Activated naive CD4-positive, alpha-beta T cell treated with anti-CD3 and anti-CD28 coated beads, Interleukin-2, amount 50 U/mL, for 24 hours (primary cell): ENCODE data around the gene ACVR2B.

ENCODE experiments used
- H3K27ac Mint-ChIP-seq: one replicate; pipeline ENCODE4 v1.8.0; 2021; ENCODE audit warnings: mild to moderate bottlenecking, mixed read lengths
- H3K27me3 Mint-ChIP-seq: one replicate; pipeline ENCODE4 v1.8.0; 2021; ENCODE audit warnings: mixed read lengths
- H3K36me3 Mint-ChIP-seq: one replicate; pipeline ENCODE4 v1.8.0; 2021; ENCODE audit warnings: mixed read lengths
- H3K4me1 Mint-ChIP-seq: one replicate; pipeline ENCODE4 v1.8.0; 2021; ENCODE audit warnings: mixed read lengths
- H3K4me3 Mint-ChIP-seq: one replicate; pipeline ENCODE4 v1.8.0; 2021; ENCODE audit warnings: mild to moderate bottlenecking, mixed read lengths
- H3K9me3 Mint-ChIP-seq: one replicate; pipeline ENCODE4 v1.8.0; 2021; ENCODE audit warnings: mixed read lengths

Gene ACVR2B

DNA sequence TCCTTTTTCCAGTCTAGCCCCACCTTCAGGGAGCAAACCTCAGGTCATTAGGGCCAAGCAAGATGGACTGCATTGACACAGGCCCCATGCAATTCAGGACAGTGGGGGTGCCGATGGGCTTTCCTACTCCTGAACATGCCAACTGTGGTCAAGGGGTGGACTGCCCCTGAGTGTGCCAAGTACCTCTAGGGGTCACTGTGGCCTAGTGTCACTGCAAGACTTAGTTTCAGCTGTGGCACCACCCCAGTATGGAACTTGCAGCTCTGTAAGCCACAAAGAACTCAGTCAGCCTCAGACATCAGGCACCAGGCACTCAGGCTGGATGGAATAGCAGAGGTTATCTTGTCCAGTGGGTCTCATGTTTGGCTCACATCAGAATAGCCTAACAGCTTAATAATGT, 74.8 kb downstream of the ACVR2B start:
- Mint-ChIP-seq H3K4me3 (no peak overlapping the region), H3K27ac (no peak overlapping the region), H3K36me3 (peaks cover 15% of the 10 kb centered on the region), H3K4me1 (no peaks in the 10 kb centered on the region), H3K27me3 (no peaks in the 10 kb centered on the region), H3K9me3 (no peaks in the 10 kb centered on the region)

DNA sequence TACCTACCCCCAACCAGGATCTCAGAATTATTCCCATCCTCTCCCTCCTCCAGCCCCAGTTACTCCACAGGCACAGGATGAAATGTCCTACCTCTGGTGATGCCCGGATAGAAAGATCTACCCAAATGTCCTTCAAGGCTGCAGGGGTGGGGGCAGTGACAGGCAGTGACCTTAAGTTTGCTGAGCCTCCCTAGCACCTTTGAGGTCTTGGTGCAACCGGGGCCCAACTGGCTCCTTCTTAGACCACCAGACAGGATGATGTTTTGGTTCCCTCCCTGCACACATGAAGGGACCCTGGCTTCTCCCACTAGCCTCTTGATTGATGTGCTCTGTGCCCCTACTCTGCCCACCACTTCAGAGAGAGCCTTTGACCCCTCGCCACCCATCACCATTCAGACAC, 78.8 kb downstream of the ACVR2B start:
- H3K9me3 Mint-ChIP-seq, result no peaks in the 10 kb centered on the region
- peaks cover 12% of the 10 kb centered on the region for H3K36me3 Mint-ChIP-seq
- no peaks in the 10 kb centered on the region for H3K4me1 Mint-ChIP-seq

DNA sequence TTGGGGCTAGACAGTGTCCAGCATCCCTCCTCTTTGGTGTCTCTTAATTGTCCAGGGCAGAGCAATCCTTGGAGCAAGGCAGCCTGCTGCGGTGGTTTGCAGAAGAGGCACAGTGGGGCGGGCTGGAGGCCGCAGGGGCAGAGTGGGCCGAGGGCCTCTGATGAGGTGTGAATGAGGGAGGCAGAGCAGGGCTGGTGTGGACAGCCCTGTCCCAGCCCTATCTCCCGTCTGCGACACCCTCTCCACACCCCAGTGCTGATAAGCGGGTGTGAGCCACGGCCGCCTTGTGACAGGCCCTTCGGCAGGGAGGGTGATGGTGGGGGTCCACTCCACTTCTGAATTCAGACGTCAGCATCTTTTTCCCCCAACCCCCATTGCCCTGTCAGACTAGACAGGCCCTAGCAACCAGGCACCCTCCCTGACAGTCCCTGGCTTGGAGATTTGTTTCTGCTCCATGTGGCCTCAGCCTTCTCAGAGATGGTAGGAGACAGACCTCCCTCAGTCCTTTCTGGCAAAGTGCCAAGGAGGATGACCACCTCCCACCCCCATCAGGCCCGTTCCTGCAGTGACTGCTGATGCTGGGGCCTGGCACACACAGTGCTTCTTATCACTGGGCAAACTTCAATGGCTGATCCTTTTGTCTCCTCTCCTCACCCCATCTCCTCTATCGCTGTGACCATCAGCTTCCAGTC, 79.7 kb downstream of the ACVR2B start:
- Mint-ChIP-seq H3K27ac (no peak overlapping the region), H3K9me3 (no peaks in the 10 kb centered on the region), H3K36me3 (peaks cover 8% of the 10 kb centered on the region)

More for the DNA sequence above, 78.8 kb downstream of the ACVR2B start:
- Mint-ChIP-seq H3K27ac (no peak overlapping the region), H3K4me3 (no peak overlapping the region), H3K27me3 (no peaks in the 10 kb centered on the region)

DNA sequence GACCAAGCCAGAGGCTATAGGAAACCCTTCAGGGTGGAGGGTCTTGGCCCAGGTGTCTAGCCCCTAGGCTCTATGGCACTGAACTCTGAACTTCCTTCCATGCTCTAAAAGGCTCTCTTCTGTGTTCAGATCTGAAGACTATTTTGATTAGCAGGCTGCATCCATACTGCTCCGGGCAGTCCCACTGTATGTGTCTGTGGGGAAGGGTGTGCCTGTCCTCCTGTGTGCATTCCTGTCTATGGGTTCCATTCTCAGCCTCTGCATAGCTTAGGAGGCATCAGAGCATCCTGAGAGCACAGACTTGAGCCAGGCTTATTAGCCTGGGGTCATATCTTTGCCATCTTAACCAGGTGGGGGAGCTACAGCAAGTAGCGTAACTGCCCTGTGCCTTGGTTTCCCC, 80.5 kb downstream of the ACVR2B start:
- no peaks in the 10 kb centered on the region for H3K4me1 Mint-ChIP-seq
- peaks cover 8% of the 10 kb centered on the region for H3K36me3 Mint-ChIP-seq
- H3K27ac Mint-ChIP-seq, result no peak overlapping the region
- no peaks in the 10 kb centered on the region for H3K9me3 Mint-ChIP-seq
- no peaks in the 10 kb centered on the region for H3K27me3 Mint-ChIP-seq
- H3K4me3 Mint-ChIP-seq, result no peak overlapping the region

More for the DNA sequence above, 79.7 kb downstream of the ACVR2B start:
- Mint-ChIP-seq H3K4me3 (no peak overlapping the region), H3K4me1 (no peaks in the 10 kb centered on the region), H3K27me3 (no peaks in the 10 kb centered on the region)

DNA sequence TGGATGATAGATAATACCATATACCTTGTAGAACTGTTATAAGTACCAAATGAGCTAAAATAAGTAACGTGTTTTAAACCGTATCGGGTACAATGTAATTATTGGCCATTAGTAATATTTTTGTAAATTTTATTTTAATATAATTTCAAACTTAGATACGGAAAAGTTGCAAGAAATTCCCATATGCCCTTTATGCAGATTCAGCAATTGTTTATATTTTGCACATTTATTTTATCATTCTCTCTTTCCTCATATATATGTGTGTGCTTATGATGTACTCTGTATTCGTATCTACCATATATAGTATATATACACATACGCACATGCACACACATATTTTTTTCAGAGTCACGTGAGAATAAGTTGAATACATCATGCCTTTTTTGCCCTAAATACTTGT, 80.9 kb downstream of the ACVR2B start:
- H3K9me3 Mint-ChIP-seq, result no peaks in the 10 kb centered on the region
- H3K27ac Mint-ChIP-seq, result no peak overlapping the region
- H3K4me1 Mint-ChIP-seq, result no peaks in the 10 kb centered on the region
- peaks cover 8% of the 10 kb centered on the region for H3K36me3 Mint-ChIP-seq
- H3K27me3 Mint-ChIP-seq, result no peaks in the 10 kb centered on the region
- H3K4me3 Mint-ChIP-seq, result no peak overlapping the region

DNA sequence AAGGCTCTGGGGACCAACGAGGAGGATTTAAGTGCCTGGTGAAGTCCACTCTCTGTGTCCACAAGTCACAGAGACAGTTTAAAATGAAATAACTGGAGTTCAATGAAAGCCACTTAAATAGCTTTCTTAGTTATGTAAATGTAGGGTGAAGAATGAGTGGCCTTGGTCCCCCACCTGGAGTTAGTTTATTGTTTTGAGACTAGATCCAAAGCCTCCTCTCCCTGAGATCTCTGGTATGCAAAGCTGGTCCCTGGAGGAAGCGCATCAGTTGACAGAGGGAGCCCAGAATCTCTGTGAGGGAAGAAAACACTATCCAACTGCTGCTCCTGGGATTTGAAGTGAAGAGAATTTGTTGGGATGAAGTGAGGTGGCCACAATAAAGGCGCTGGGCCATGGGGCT, 83.0 kb downstream of the ACVR2B start:
- Mint-ChIP-seq H3K4me3 (no peak overlapping the region), H3K27me3 (no peaks in the 10 kb centered on the region), H3K4me1 (no peaks in the 10 kb centered on the region), H3K27ac (no peak overlapping the region), H3K36me3 (peaks cover 8% of the 10 kb centered on the region), H3K9me3 (no peaks in the 10 kb centered on the region)

DNA sequence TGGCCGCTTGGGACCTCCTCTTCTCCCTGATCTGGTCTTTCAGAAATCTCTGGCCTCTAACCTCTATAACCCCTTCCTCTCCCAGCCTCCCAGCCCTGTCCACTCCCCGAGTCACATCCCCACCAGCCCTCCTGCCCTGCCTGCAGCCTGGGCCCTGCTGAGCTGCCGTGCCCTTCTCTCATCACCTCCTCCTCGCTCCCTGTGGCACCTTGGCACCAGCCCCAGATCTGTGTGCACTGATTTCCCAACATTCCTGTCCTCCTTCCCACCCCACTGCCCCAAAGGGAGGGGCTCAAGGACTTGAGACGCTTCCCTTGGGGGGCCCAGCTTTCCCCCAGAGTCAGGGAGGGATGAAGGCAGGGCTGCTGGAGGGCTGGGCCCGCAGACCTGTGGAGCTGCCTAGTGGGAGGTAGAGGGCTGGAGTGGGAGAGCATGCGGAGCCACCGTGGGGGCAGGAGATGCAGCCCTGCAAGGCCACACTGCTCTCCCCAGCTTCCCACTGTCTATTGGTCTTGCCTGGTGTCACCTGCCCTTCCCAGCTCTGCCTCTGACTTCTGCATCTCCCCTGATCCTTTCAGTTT, 85.2 kb downstream of the ACVR2B start:
- Mint-ChIP-seq H3K9me3 (no peaks in the 10 kb centered on the region), H3K36me3 (peaks cover 6% of the 10 kb centered on the region), H3K4me1 (no peaks in the 10 kb centered on the region), H3K4me3 (no peak overlapping the region), H3K27me3 (no peaks in the 10 kb centered on the region), H3K27ac (no peak overlapping the region)

DNA sequence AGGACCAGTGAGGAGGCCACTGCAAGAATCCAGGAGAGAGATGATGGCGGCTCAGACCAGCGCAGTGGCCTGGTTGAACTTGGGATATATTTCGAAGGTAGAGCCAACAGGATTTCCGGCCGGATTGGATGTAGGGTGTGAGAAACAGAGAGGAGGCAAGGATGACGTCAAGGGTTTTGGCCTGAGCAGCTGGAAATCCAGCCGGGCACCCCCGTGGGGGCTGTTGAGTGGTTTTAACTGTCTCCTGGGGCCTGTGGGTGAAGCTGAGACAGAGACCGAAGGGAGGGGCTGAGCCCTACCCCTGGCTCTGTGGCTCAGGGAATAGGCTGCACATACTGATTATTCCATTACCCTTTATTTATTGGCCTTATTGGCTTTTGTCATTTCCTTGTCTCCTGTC, 88.1 kb downstream of the ACVR2B start:
- no peaks in the 10 kb centered on the region for H3K36me3 Mint-ChIP-seq
- no peaks in the 10 kb centered on the region for H3K4me1 Mint-ChIP-seq
- no peaks in the 10 kb centered on the region for H3K9me3 Mint-ChIP-seq
- H3K27ac Mint-ChIP-seq, result no peak overlapping the region
- H3K4me3 Mint-ChIP-seq, result no peak overlapping the region
- no peaks in the 10 kb centered on the region for H3K27me3 Mint-ChIP-seq
